A549 (cell line): ENCODE measurements around the gene FCHSD1. TPM values are rescaled to one million over a fixed set of nuclear protein-coding genes. Genes with fewer than 3 reads are reported as not detected.
A peak's percentile ranks its signal among the peaks of the same experiment; 100 is the strongest.

Experiments
- ATAC-seq, 2 experiments: fragments of 200-7000 bp in 1 of 2; fragments of >200 bp in 1 of 2; cut with Nextera tagmentation in 1 of 2; cut with Tn5 transposase in 1 of 2; 3 replicates each; pipeline versions ENCODE4 v1.8.0 to v1.9.1; 2018 to 2020; ENCODE audit warnings: mild to moderate bottlenecking in 1 of 2, moderate library complexity in 1 of 2
- CTCF ChIA-PET: fragments of 300-600 bp; sonication (Branson Sonifier 250); formaldehyde crosslinking; extraction: SDS; loops from one replicate; lab custom pipeline; 2021; ENCODE audit warnings: antibody characterized with exemption, inconsistent platforms; lab: Yijun Ruan, JAX
- POLR2A ChIA-PET: fragments of 350-600 bp; formaldehyde crosslinking; extraction: SDS; loops from one replicate; lab custom pipeline; 2021; ENCODE audit warnings: antibody characterized with exemption, inconsistent platforms; lab: Yijun Ruan, JAX
- DNase-seq, 2 experiments: peaks; one replicate each; pipeline versions ENCODE4 v3.0.0 to v3.0.0-alpha.2; 2011 to 2016; ENCODE audit warnings: low read depth in 1 of 2, low spot score in 1 of 2
- FAIRE-seq: peaks from 2 replicates; lab custom pipeline; 2011; peaks lifted over from hg19 to GRCh38; lab: Jason Lieb, UNC
- H3K27ac ChIP-seq, 2 experiments: fragments of >200 bp; sonication (Bioruptor Twin); formaldehyde crosslinking; 3 replicates each; pipeline ENCODE4 v1.5.1; 2016 to 2017
- H3K4me1 ChIP-seq: fragments of >200 bp; sonication (Bioruptor Twin); formaldehyde crosslinking; 3 replicates; pipeline ENCODE4 v1.6.1; 2016
- H3K4me2 ChIP-seq: fragments of >200 bp; sonication (Bioruptor Twin); formaldehyde crosslinking; 3 replicates; pipeline ENCODE4 v1.6.1; 2016
- H3K4me3 ChIP-seq: fragments of >200 bp; sonication (Bioruptor Twin); formaldehyde crosslinking; 3 replicates; pipeline ENCODE4 v1.5.1; 2016
- H3K9me3 ChIP-seq: fragments of >200 bp; sonication (Bioruptor Twin); formaldehyde crosslinking; 3 replicates; pipeline ENCODE4 v1.6.1; 2016
- ATOH8 ChIP-seq: fragments of 250-450 bp; sonication (Bioruptor Pico); IDR thresholded peaks from 2 replicates; pipeline ENCODE4 v1.5.0; 2020; ENCODE audit warnings: low read depth, mild to moderate bottlenecking, moderate library complexity
- BCL3 ChIP-seq: fragments of >200 bp; sonication (Bioruptor Twin); formaldehyde crosslinking; IDR thresholded peaks from 3 replicates; pipeline ENCODE4 v1.6.1; 2016
- CBX2 ChIP-seq: fragments of 200-600 bp; sonication (generic); IDR thresholded peaks from 2 replicates; pipeline ENCODE4 v1.6.1; 2016; ENCODE audit warnings: low read depth, mild to moderate bottlenecking, borderline replicate concordance
- CHD2 ChIP-seq: fragments of 150-350 bp; IDR thresholded peaks from 2 replicates; pipeline ENCODE4 v1.6.1; 2014; ENCODE audit warnings: low read length; ENCODE audit not compliant: partially characterized antibody
- CHD4 ChIP-seq: fragments of 200-600 bp; sonication (generic); IDR thresholded peaks from 2 replicates; pipeline ENCODE4 v1.6.1; 2016; ENCODE audit warnings: antibody characterized with exemption, mild to moderate bottlenecking, borderline replicate concordance
- CTCF ChIP-seq: fragments of >200 bp; sonication (Bioruptor Twin); formaldehyde crosslinking; IDR thresholded peaks from 3 replicates; pipeline ENCODE4 v1.5.1; 2016
- ESRRA ChIP-seq: fragments of 150-350 bp; IDR thresholded peaks from 2 replicates; pipeline ENCODE4 v1.6.1; 2014; ENCODE audit warnings: mild to moderate bottlenecking, low read length, borderline replicate concordance
- FOSL2 ChIP-seq, 2 experiments: fragments of 450-650 bp in 1 of 2; fragments of >200 bp in 1 of 2; sonication (Bioruptor Twin) in 1 of 2; formaldehyde crosslinking; IDR thresholded peaks; 2 replicates each; pipeline versions ENCODE4 v1.5.0 to v1.6.1; 2016 to 2020; ENCODE audit warnings: mild to moderate bottlenecking in 1 of 2, moderate library complexity in 1 of 2
- HES2 ChIP-seq: fragments of >200 bp; sonication (Bioruptor Twin); formaldehyde crosslinking; IDR thresholded peaks from 2 replicates; pipeline ENCODE4 v1.6.1; 2016
- HEYL ChIP-seq: fragments of 250-450 bp; sonication (Bioruptor Pico); IDR thresholded peaks from 2 replicates; pipeline ENCODE4 v1.8.0; 2021; ENCODE audit warnings: mild to moderate bottlenecking, moderate library complexity
- HOXB13 ChIP-seq: fragments of 250-450 bp; sonication (Bioruptor Pico); IDR thresholded peaks from 2 replicates; pipeline ENCODE4 v1.5.0; 2020; ENCODE audit warnings: low read depth, mild to moderate bottlenecking, moderate library complexity
- JUN ChIP-seq, 2 experiments: fragments of >200 bp; sonication (Bioruptor Twin); formaldehyde crosslinking; IDR thresholded peaks; 2 replicates in 1 of 2; 3 replicates in 1 of 2; pipeline ENCODE4 v1.6.1; 2016 to 2017
- JUNB ChIP-seq: fragments of >200 bp; sonication (Bioruptor Twin); formaldehyde crosslinking; IDR thresholded peaks from 2 replicates; pipeline ENCODE4 v1.6.1; 2016
- KDM1A ChIP-seq: fragments of 200-600 bp; sonication (generic); IDR thresholded peaks from 2 replicates; pipeline ENCODE4 v1.6.1; 2016; ENCODE audit warnings: low read depth, mild to moderate bottlenecking
- MAFK ChIP-seq: fragments of 450-650 bp; IDR thresholded peaks from 2 replicates; pipeline ENCODE4 v1.6.1; 2014; ENCODE audit not compliant: partially characterized antibody
- MAX ChIP-seq: IDR thresholded peaks from 2 replicates; pipeline ENCODE4 v1.6.1; 2012
- MAZ ChIP-seq: fragments of 150-350 bp; IDR thresholded peaks from 2 replicates; pipeline ENCODE4 v1.6.1; 2014; ENCODE audit warnings: antibody characterized with exemption, low read depth, low read length, borderline replicate concordance
- NR3C1 ChIP-seq: fragments of >200 bp; sonication (Bioruptor Twin); formaldehyde crosslinking; IDR thresholded peaks from 3 replicates; pipeline ENCODE4 v1.6.1; 2017
- PBX3 ChIP-seq: IDR thresholded peaks from 2 replicates; pipeline ENCODE4 v1.6.1; 2012
- RAD21 ChIP-seq, 2 experiments: fragments of >200 bp in 1 of 2; sonication (Bioruptor Twin) in 1 of 2; formaldehyde crosslinking in 1 of 2; IDR thresholded peaks in 1 of 2; conservative IDR thresholded peaks in 1 of 2; 2 replicates in 1 of 2; 3 replicates in 1 of 2; pipeline ENCODE4 v1.6.1; 2012 to 2018; ENCODE audit warnings: inconsistent platforms in 1 of 2
- RCOR1 ChIP-seq: fragments of 150-350 bp; IDR thresholded peaks from 2 replicates; pipeline ENCODE4 v1.6.1; 2014; ENCODE audit warnings: antibody characterized with exemption, low read length, low read depth
- RNF2 ChIP-seq: fragments of 200-600 bp; sonication (generic); IDR thresholded peaks from 2 replicates; pipeline ENCODE4 v1.6.1; 2016; ENCODE audit warnings: low read depth, mild to moderate bottlenecking, antibody characterized with exemption, moderate library complexity, borderline replicate concordance
- SMC3 ChIP-seq: fragments of >200 bp; sonication (Bioruptor Twin); formaldehyde crosslinking; IDR thresholded peaks from 3 replicates; pipeline ENCODE4 v1.6.1; 2018; ENCODE audit warnings: inconsistent platforms
- SREBF2 ChIP-seq: fragments of 450-650 bp; IDR thresholded peaks from 2 replicates; pipeline ENCODE4 v1.6.1; 2014; ENCODE audit warnings: mild to moderate bottlenecking, moderate library complexity
- TFCP2L1 ChIP-seq: fragments of 250-450 bp; sonication (Bioruptor Pico); IDR thresholded peaks from 2 replicates; pipeline ENCODE4 v1.5.0; 2021; ENCODE audit warnings: mild to moderate bottlenecking
- TP53 ChIP-seq: fragments of 250-450 bp; sonication (Bioruptor Pico); IDR thresholded peaks from 2 replicates; pipeline ENCODE4 v1.5.0; 2021; ENCODE audit warnings: mild to moderate bottlenecking, moderate library complexity
- ZNF302 ChIP-seq: fragments of 250-450 bp; sonication (Bioruptor Pico); IDR thresholded peaks from 2 replicates; pipeline ENCODE4 v1.9.0; 2021; ENCODE audit warnings: inconsistent platforms, mild to moderate bottlenecking, moderate library complexity
- ZSCAN20 ChIP-seq: fragments of 250-450 bp; sonication (Bioruptor Pico); IDR thresholded peaks from 2 replicates; pipeline ENCODE4 v1.8.0; 2022; ENCODE audit warnings: mild to moderate bottlenecking, moderate library complexity
- WGBS: methylation state at CpG from one replicate; pipeline ENCODE4 v1.1.6; 2017; ENCODE audit errors: missing lambda C conversion rate; 5-methylcytosine and 5-hydroxymethylcytosine counted together
- polyA plus RNA-seq, 4 experiments: library from polyadenylated mRNA; depleted of rRNA in 3 of 4; stranded (reverse); fragments of >200 nt; fragmentation: RNase III in 1 of 4; extraction: RNeasy Plus Mini Kit Qiagen cat#74134 plus additional on column Dnase treatment in 1 of 4; gene quantifications; 2 replicates in 3 of 4; 3 replicates in 1 of 4; pipeline ENCODE4 v1.2.3, GENCODE V29; 2011 to 2017

The FCHSD1 gene
- polyA plus RNA-seq, 2 of the 4 experiments (the other 2 are of a cell fraction): 12.2 to 14.5 TPM

- DNase-seq (no peak), FAIRE-seq (no peak), ATAC-seq (no peak)
- TF ChIP-seq TFCP2L1 (CRISPR knock-in tag) (no peak), MAFK (no peak), MAX (no peak), RAD21 (conservative IDR thresholded peaks at IDR 0.05 in 1 of 2, IDR thresholded peaks at IDR 0.05 in 1 of 2) (no peak), HOXB13 (CRISPR knock-in tag) (no peak), NR3C1 (no peak), FOSL2 (IDR thresholded peaks at IDR 0.05) (no peak), FOSL2 (CRISPR knock-in tag; IDR thresholded peaks at IDR 0.05) (no peak), MAZ (no peak), CBX2 (no peak), JUNB (no peak), RNF2 (no peak), CHD2 (no peak)
- H3K4me3 ChIP-seq: no peak overlapping the region
- H3K27ac ChIP-seq: no peak overlapping the region
- peak overlapping the region; percentile 93; the same call in 2 of the 3 replicates for H3K4me2 ChIP-seq
- CTCF ChIA-PET: interaction anchor here (0.6 to 11.9 kb wide), 4 partner anchors 15 to 43 kb away, joined by 3 to 170 read pairs (median 30); partner anchors contain the start of gene DIAPH1
- H3K9me3 ChIP-seq: no peaks in the 10 kb centered on the region
- peaks cover 17% of the 10 kb centered on the region for H3K4me1 ChIP-seq
- POLR2A ChIA-PET: no interaction called here
- WGBS: 89% methylated on average over 6 of the region's 6 CpGs
These were observed 16.5 kb downstream of the FCHSD1 start for GRCh38 chr5:141634720-141635119.

GRCh38 chr5:141633871-141634561 lies 17.2 kb downstream of the FCHSD1 start:
- CTCF ChIA-PET: interaction anchor here (0.6 to 11.9 kb wide), 9 partner anchors 9 to 264 kb away, joined by 3 to 170 read pairs (median 4); partner anchors contain the start of genes DIAPH1 and FCHSD1
- TF ChIP-seq FOSL2 (IDR thresholded peaks at IDR 0.05) (no peak), FOSL2 (CRISPR knock-in tag; IDR thresholded peaks at IDR 0.05) (0 out of 2 replicates have a peak, but pooled peaks have one; percentile 8), ZNF302 (CRISPR knock-in tag) (no peak)
- TF ChIP-seq, all 56 proteins: peak for 1
- Histone ChIP-seq H3K4me2 (no peak overlapping the region), H3K4me1 (peaks cover 17% of the 10 kb centered on the region), H3K4me3 (no peak overlapping the region), H3K9me3 (no peaks in the 10 kb centered on the region), H3K27ac (no peak overlapping the region)
- 90% methylated on average over 5 of the region's 5 CpGs for WGBS
- ATAC-seq (no peak), DNase-seq (no peak), FAIRE-seq (no peak)
- POLR2A ChIA-PET: interaction anchor here (0.6 kb wide), 1 partner anchor 25 kb away, joined by 7 read pairs; no protein-coding TSS in a partner anchor

GRCh38 chr5:141632650-141633049 lies 18.6 kb downstream of the FCHSD1 start:
- no peak for ATAC-seq
- no peak for DNase-seq

More at GRCh38 chr5:141632650-141633049, 18.6 kb downstream of the FCHSD1 start:
- no peak overlapping the region for H3K27ac ChIP-seq
- no peak for TF ChIP-seq ZSCAN20 (CRISPR knock-in tag)
- TF ChIP-seq ZNF302 (CRISPR knock-in tag): no peak
- TF ChIP-seq JUN (IDR thresholded peaks at IDR 0.05): no peak
- TF ChIP-seq SMC3: no peak
- no peak for TF ChIP-seq BCL3
- TF ChIP-seq MAZ: no peak
- no peak for TF ChIP-seq RNF2
- TF ChIP-seq KDM1A: no peak
- TF ChIP-seq ATOH8 (CRISPR knock-in tag): no peak
- TF ChIP-seq RCOR1: no peak
- TF ChIP-seq CTCF: no peak
- TF ChIP-seq ESRRA: no peak
- TF ChIP-seq SREBF2: no peak
- no peak for TF ChIP-seq TFCP2L1 (CRISPR knock-in tag)
- TF ChIP-seq HES2: no peak
- TF ChIP-seq HEYL: no peak
- TF ChIP-seq CHD4: no peak
- no peak for TF ChIP-seq TP53 (CRISPR knock-in tag)
- TF ChIP-seq PBX3: no peak
- ChIA-PET POLR2A (no interaction called here), CTCF (interaction anchor here (0.6 to 20.4 kb wide), 8 partner anchors 11 to 258 kb away, joined by 3 to 303 read pairs (median 6); partner anchors contain the start of gene DIAPH1)
- FAIRE-seq: no peak
- no peak overlapping the region for H3K4me3 ChIP-seq
- H3K9me3 ChIP-seq: no peaks in the 10 kb centered on the region
- no peak overlapping the region for H3K4me2 ChIP-seq
- peaks cover 14% of the 10 kb centered on the region for H3K4me1 ChIP-seq
- 92% methylated on average over 2 of the region's 2 CpGs for WGBS
